ENCODE data around the gene AQR. TPM values are rescaled to one million over a fixed set of nuclear protein-coding genes. Genes with fewer than 3 reads are reported as not detected.

AQR gene
- polyA plus RNA-seq, 1 of the 3 experiments (the other 2 are of a cell fraction): 11.6 TPM

DNA sequence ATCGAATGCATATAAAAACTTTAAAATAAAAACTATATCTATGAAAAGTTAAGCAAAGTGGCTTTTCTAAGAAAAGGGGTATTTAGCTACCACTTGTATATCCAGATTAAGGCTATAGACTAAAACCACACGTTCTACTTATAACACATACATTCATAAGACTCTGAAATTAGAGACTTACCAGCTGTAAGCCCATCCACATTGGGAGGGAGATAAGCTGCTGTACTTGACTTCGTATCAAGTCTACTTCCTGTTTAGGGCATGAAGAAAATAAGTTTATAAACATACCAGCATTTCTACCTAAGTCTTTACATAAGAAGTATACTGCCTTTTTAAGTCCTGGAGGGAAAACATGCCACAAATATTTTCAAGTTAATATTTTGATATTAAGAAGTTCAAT lies 27.7 kb downstream of the AQR start:
- Histone ChIP-seq H4K20me1 (ENCODE audit: insufficient read depth) (peaks cover 3% of the 10 kb centered on the region; the same call in 1 of the 2 replicates), H3K4me2 (no peak overlapping the region), H3K27me3 (ENCODE audit: insufficient read depth) (no peaks in the 10 kb centered on the region), H3K36me3 (replicated peaks in 1 of 2; ENCODE audit: control insufficient read depth in 1 of 2, insufficient read depth in 2 of 2, low read length in 1 of 2) (peaks cover 57 to 67% of the 10 kb centered on the region in 2 experiments), H3K27ac (ENCODE audit: low read depth in 2 of 2, low read length in 1 of 2) (no peak overlapping the region), H3K9me2 (no peaks in the 10 kb centered on the region), H3K4me1 (ENCODE audit: control insufficient read depth in 1 of 2, insufficient read depth in 2 of 2, low read depth in 1 of 2, low read length in 1 of 2) (no peaks in the 10 kb centered on the region), H3K79me2 (ENCODE audit: insufficient read depth) (no peaks in the 10 kb centered on the region), H3K9me3 (no peaks in the 10 kb centered on the region), H3K9ac (no peak overlapping the region), H3K4me3 (ENCODE audit: low read depth in 2 of 2, low read length in 1 of 2) (no peak overlapping the region), H2AFZ (ENCODE audit: low read depth) (no peak overlapping the region), H3F3A (replicated peaks; ENCODE audit: insufficient read depth) (peaks cover 11% of the 10 kb centered on the region)
- DNase-seq: no peak
- CTCF ChIA-PET: interaction anchor here (0.9 to 4.0 kb wide), 2 partner anchors 28 to 330 kb away, joined by 3 to 13 read pairs; partner anchors contain the start of gene AQR
- WGBS (ENCODE audit: low lambda C conversion rate): 88% methylated on average over 3 of the region's 3 CpGs
- TF ChIP-seq EP300 (IDR thresholded peaks at IDR 0.05; ENCODE audit: borderline replicate concordance in 1 of 2, low read depth in 1 of 2, low read length in 1 of 2) (no peak), TAF1 (IDR thresholded peaks at IDR 0.05; ENCODE audit: borderline replicate concordance, low read depth, low read length) (no peak), RXRA (IDR thresholded peaks at IDR 0.05; ENCODE audit: borderline replicate concordance, low read depth) (no peak), MXI1 (IDR thresholded peaks at IDR 0.05; ENCODE audit: low read depth, low read length) (no peak), FOSL2 (IDR thresholded peaks at IDR 0.05; ENCODE audit: borderline replicate concordance, low read depth) (no peak), JUND (IDR thresholded peaks at IDR 0.05) (no peak)
- TF ChIP-seq, protein P1, sequence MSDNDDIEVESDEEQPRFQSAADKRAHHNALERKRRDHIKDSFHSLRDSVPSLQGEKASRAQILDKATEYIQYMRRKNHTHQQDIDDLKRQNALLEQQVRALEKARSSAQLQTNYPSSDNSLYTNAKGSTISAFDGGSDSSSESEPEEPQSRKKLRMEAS (IDR thresholded peaks at IDR 0.05; ENCODE audit: low read depth): no peak
- TF ChIP-seq, protein P2, sequence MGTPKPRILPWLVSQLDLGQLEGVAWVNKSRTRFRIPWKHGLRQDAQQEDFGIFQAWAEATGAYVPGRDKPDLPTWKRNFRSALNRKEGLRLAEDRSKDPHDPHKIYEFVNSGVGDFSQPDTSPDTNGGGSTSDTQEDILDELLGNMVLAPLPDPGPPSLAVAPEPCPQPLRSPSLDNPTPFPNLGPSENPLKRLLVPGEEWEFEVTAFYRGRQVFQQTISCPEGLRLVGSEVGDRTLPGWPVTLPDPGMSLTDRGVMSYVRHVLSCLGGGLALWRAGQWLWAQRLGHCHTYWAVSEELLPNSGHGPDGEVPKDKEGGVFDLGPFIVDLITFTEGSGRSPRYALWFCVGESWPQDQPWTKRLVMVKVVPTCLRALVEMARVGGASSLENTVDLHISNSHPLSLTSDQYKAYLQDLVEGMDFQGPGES (IDR thresholded peaks at IDR 0.05; ENCODE audit: low read depth, low read length): no peak
- TF ChIP-seq, protein P3, sequence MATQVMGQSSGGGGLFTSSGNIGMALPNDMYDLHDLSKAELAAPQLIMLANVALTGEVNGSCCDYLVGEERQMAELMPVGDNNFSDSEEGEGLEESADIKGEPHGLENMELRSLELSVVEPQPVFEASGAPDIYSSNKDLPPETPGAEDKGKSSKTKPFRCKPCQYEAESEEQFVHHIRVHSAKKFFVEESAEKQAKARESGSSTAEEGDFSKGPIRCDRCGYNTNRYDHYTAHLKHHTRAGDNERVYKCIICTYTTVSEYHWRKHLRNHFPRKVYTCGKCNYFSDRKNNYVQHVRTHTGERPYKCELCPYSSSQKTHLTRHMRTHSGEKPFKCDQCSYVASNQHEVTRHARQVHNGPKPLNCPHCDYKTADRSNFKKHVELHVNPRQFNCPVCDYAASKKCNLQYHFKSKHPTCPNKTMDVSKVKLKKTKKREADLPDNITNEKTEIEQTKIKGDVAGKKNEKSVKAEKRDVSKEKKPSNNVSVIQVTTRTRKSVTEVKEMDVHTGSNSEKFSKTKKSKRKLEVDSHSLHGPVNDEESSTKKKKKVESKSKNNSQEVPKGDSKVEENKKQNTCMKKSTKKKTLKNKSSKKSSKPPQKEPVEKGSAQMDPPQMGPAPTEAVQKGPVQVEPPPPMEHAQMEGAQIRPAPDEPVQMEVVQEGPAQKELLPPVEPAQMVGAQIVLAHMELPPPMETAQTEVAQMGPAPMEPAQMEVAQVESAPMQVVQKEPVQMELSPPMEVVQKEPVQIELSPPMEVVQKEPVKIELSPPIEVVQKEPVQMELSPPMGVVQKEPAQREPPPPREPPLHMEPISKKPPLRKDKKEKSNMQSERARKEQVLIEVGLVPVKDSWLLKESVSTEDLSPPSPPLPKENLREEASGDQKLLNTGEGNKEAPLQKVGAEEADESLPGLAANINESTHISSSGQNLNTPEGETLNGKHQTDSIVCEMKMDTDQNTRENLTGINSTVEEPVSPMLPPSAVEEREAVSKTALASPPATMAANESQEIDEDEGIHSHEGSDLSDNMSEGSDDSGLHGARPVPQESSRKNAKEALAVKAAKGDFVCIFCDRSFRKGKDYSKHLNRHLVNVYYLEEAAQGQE (IDR thresholded peaks at IDR 0.05; ENCODE audit: low read depth, low read length): no peak
- TF ChIP-seq, protein P4, sequence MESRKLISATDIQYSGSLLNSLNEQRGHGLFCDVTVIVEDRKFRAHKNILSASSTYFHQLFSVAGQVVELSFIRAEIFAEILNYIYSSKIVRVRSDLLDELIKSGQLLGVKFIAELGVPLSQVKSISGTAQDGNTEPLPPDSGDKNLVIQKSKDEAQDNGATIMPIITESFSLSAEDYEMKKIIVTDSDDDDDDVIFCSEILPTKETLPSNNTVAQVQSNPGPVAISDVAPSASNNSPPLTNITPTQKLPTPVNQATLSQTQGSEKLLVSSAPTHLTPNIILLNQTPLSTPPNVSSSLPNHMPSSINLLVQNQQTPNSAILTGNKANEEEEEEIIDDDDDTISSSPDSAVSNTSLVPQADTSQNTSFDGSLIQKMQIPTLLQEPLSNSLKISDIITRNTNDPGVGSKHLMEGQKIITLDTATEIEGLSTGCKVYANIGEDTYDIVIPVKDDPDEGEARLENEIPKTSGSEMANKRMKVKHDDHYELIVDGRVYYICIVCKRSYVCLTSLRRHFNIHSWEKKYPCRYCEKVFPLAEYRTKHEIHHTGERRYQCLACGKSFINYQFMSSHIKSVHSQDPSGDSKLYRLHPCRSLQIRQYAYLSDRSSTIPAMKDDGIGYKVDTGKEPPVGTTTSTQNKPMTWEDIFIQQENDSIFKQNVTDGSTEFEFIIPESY (IDR thresholded peaks at IDR 0.05; ENCODE audit: borderline replicate concordance, low read depth): no peak
- POLR2A ChIA-PET: no interaction called here
